Activated T-cell treated with anti-CD3 and anti-CD28 coated beads, Interleukin-2, amount 50 U/mL, for 1 hour (primary cell): ENCODE data around the gene NLRC3.
A peak's percentile ranks its signal among the peaks of the same experiment; 100 is the strongest.

ENCODE experiments used
- DNase-seq: peaks from one replicate; pipeline ENCODE4 v3.0.0-alpha.2; 2020

The NLRC3 gene

GRCh38 chr16:3578610-3579551 lies 1.7 kb upstream of the NLRC3 start:
- DNase-seq: peak; percentile 45

- peak; percentile 48 for DNase-seq
Measured at GRCh38 chr16:3578121-3578520, 918 bp upstream of the NLRC3 start.

- DNase-seq: peak; percentile 32
Measured at GRCh38 chr16:3576211-3576610, 992 bp downstream of the NLRC3 start.

GRCh38 chr16:3575491-3575890 lies 1.7 kb downstream of the NLRC3 start:
- DNase-seq: no peak

GRCh38 chr16:3574195-3574594 lies 3.0 kb downstream of the NLRC3 start:
- DNase-seq: no peak

- DNase-seq: no peak
Measured at GRCh38 chr16:3573146-3573815, 3.9 kb downstream of the NLRC3 start.

- DNase-seq: no peak
Measured at GRCh38 chr16:3570420-3571062, 6.7 kb downstream of the NLRC3 start.

- no peak for DNase-seq
Measured at GRCh38 chr16:3569851-3570250, 7.4 kb downstream of the NLRC3 start.

GRCh38 chr16:3566990-3567389 lies 10.2 kb downstream of the NLRC3 start:
- no peak for DNase-seq

- no peak for DNase-seq
Measured at GRCh38 chr16:3564889-3565141, 12.4 kb downstream of the NLRC3 start.

GRCh38 chr16:3564130-3564888 lies 12.9 kb downstream of the NLRC3 start:
- no peak for DNase-seq

- no peak for DNase-seq
Measured at GRCh38 chr16:3562914-3563480, 14.2 kb downstream of the NLRC3 start.

GRCh38 chr16:3561626-3562025 lies 15.6 kb downstream of the NLRC3 start:
- DNase-seq: no peak

- DNase-seq: no peak
Measured at GRCh38 chr16:3554351-3554928, 22.8 kb downstream of the NLRC3 start.

- no peak for DNase-seq
Measured at GRCh38 chr16:3553138-3553923, 23.9 kb downstream of the NLRC3 start.

- no peak for DNase-seq
Measured at GRCh38 chr16:3550851-3551847, 26.1 kb downstream of the NLRC3 start.

- DNase-seq: no peak
Measured at GRCh38 chr16:3549906-3550305, 27.3 kb downstream of the NLRC3 start.

GRCh38 chr16:3548859-3549258 lies 28.3 kb downstream of the NLRC3 start:
- DNase-seq: no peak

GRCh38 chr16:3548445-3548844 lies 28.8 kb downstream of the NLRC3 start:
- no peak for DNase-seq

GRCh38 chr16:3546986-3547682 lies 30.1 kb downstream of the NLRC3 start:
- DNase-seq: no peak
